NK-92 treated with Interleukin-12 subunit alpha and Interleukin-12 subunit beta, amount 100 ng/mL, for 24 hours (cell line): Measurements from ENCODE around the gene PPFIA4.
"Not testable (repeated sequence)": the region's sequence is repeated elsewhere in the genome, so short reads cannot be mapped to it uniquely, and the experiment has no call there.

Experiments
- DNase-seq: peaks from one replicate; lab custom pipeline; 2025; lab: John Stamatoyannopoulos, UW

PPFIA4 gene

GRCh38 chr1:203026031-203026665 lies at the start of gene PPFIA4:
Gene PPFIA4, plus strand, starts transcription at chr1:203026491. Its CDS starts 12,518 bp downstream, at chr1:203039009.
- DNase-seq: no peak

- DNase-seq: no peak
Measured at GRCh38 chr1:202976633-202977032, 49.7 kb upstream of the PPFIA4 start.

- DNase-seq: no peak
Measured at GRCh38 chr1:202979459-202979858, 46.8 kb upstream of the PPFIA4 start.

DNA sequence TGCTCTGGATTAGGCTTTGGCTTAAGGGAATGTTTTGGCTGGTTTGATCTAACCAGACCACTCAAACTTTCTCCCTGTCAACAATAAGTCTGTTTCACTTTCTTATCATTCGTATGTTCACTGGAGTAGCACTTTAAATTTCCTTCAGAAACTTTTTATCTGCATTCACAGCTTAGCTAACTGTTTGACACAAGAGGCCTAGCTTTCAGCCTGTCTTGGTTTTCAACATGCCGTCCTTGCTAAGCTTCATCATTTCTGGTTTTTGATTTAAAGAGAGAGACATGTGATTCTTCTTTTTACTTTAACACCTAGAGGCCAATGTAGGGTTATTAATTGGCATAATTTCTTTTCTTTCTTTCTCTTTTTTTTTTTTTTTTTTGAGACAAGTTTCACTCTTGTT lies 44.4 kb upstream of the PPFIA4 start:
- no peak for DNase-seq

GRCh38 chr1:202982715-202983430 lies 43.4 kb upstream of the PPFIA4 start:
- DNase-seq: no peak

DNA sequence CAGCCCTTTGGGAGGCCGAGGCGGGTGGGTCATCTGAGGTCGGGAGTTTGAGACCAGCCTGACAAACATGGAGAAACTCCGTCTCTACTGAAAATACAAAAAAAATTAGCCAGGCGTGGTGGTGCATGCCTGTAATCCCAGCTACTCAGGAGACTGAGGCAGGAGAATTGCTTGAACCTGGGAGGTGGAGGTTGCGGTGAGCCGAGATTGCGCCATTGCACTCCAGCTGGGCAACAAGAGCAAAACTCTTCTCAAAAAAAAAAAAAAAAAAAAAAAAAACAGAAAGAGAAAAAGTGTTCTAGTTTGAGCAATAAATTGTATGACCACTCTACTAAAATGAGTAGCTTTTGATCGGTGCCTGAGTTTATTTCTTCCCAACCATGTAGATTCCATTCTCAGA lies 40.2 kb upstream of the PPFIA4 start:
- DNase-seq: not testable (repeated sequence)

- DNase-seq: no peak
Measured at GRCh38 chr1:202987255-202987654, 39.0 kb upstream of the PPFIA4 start.

DNA sequence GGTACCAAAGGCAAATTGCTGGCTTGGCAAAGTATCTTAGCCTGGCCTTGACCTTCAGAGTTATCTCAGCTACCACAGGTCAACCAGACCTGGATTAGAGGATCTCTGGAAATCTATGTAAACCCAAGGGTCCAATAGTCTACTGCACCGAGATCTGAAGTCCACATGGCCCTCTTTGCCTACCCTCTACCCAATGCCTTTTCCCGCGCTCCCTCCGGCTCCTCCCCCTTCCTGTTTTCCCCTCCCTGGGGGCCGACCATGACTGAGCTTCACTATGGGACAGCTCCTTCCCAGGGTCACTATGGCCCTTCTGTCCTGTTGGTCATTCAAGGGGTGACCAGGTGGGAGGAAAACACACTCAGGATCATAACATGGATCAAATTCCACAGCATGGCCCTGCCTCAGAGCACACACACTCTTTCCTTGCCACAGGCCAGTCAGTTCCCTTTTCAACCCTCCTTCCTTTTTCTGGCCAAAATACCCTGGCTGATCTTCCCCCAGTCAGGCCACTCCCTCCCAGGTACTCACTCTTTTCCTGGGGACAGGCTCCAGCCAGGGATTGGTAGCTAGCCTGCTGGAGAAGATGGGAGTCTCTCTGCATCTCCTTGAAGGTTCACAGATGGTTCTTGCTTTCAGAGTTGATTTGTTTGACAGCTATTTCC lies 38.2 kb upstream of the PPFIA4 start:
- no peak for DNase-seq

DNA sequence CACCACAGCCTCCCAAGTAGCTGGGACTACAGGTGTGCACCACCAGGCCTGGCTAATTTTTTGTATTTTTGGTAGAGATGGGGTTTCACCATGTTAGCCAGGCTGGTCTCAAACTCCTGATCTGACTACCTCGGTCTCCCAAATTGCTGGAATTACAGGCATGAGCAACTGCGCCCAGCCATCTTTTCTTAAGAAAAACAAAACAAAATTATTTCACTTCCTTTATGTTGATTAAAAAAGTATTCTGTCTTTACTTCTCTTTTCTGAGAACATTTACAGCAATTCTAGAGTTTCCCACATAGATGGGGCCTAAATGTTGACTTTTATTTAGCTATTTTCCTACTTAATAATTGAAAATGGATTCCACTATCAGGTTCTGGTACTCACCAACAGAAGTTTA lies 36.4 kb upstream of the PPFIA4 start:
- DNase-seq: no peak

GRCh38 chr1:202991112-202991511 lies 35.2 kb upstream of the PPFIA4 start:
- DNase-seq: no peak

GRCh38 chr1:202994756-202995155 lies 31.5 kb upstream of the PPFIA4 start:
- DNase-seq: no peak

GRCh38 chr1:202998836-202999750 lies 27.2 kb upstream of the PPFIA4 start:
- no peak for DNase-seq

- no peak for DNase-seq
Measured at GRCh38 chr1:203000217-203000944, 25.9 kb upstream of the PPFIA4 start.

- DNase-seq: no peak
Measured at GRCh38 chr1:203001986-203002385, 24.3 kb upstream of the PPFIA4 start.

DNA sequence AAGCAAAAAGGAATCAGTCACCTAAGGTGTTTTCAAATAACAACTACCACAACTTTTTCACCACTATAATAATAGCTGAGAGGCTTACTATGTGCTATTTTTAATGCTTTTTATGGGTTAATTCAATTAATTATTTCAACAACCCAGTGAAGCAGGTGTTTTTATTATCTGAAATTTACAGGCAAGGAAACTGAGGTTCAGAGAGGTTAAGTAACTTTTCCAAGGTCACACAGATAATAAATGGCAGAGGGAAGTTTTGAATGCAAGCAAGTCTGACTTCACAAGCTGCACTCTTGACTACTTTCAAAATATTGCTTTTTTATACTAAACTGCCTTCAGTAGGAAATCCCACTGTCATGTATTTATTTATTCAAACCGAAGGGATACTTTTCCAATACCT lies 23.3 kb upstream of the PPFIA4 start:
- no peak for DNase-seq

- DNase-seq: not testable (repeated sequence)
Measured at GRCh38 chr1:203005395-203006142, 20.7 kb upstream of the PPFIA4 start.

DNA sequence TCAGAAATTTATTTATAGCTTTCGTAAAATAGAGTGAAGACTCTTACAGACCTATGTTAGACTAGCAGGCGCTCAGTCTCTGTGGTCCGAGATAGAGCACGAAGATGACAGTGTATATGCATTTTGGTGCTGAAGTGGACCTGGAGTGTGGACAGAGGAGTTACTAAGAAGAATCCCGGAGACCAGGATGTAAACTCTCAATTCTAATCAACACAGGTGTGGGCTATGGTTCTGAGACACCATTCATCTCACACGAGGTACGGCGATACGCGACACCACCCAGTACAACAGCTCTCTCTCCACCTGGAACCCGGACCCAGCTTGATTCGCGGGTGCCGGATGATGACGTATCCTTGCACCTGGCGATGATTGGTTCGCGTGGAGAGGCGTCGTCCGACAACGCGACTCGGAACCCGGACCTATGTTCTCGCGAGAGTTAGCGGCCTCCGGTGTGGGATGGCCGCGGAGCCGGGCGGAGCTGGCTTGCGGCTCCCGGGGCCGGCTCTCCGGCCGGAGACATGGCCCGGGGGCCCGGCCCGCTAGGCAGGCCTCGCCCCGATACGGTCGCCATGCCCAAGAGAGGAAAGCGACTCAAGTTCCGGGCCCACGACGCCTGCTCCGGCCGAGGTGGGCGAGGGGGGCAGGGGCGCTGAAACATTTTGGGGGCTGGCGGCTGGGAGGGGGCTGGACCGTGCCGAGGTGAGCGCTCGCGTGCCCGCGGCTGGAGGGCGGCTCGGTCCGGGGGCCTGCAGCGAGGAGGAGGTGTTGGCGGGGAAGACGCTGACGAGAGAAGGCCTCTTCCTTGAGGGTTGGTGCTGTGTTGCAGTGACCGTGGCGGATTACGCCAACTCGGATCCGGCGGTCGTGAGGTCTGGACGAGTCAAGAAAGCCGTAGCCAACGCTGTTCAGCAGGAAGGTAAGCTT lies 19.1 kb upstream of the PPFIA4 start, which contains the start of gene TMEM183A:
Gene TMEM183A, plus strand, starts transcription at position 427 of the 924 bp plus-strand sequence. Its CDS starts 92 bp downstream, at position 519.
- peak; percentile 93 for DNase-seq

GRCh38 chr1:203009185-203009584 lies 17.1 kb upstream of the PPFIA4 start:
- DNase-seq: no peak

GRCh38 chr1:203011582-203011981 lies 14.7 kb upstream of the PPFIA4 start:
- DNase-seq: no peak
